H1 (cell line): Measurements from ENCODE around the gene DCTN3. TPM values are rescaled to one million over a fixed set of nuclear protein-coding genes. Genes with fewer than 3 reads are reported as not detected.

Experiments used
- CTCF ChIA-PET: fragments of 300-600 bp; sonication (Branson Sonifier 250); formaldehyde crosslinking; loops from one replicate; lab custom pipeline; 2021; ENCODE audit not compliant: partially characterized antibody; lab: Charles Lee
- POLR2A ChIA-PET: fragments of 300-600 bp; sonication (Branson Sonifier 250); formaldehyde crosslinking; loops from one replicate; lab custom pipeline; 2021; ENCODE audit warnings: inconsistent platforms; ENCODE audit not compliant: partially characterized antibody; lab: Charles Lee
- DNase-seq, 2 experiments: peaks; one replicate each; pipeline versions ENCODE4 v3.0.0 to v3.0.0-alpha.2; 2010 to 2022; ENCODE audit warnings: low spot score in 2 of 2, low read depth in 1 of 2, mixed read lengths in 1 of 2
- FAIRE-seq: peaks from 2 replicates; lab custom pipeline; 2011; peaks lifted over from hg19 to GRCh38; lab: Jason Lieb, UNC
- H2AFZ ChIP-seq: 2 replicates; pipeline ENCODE4 v1.8.1; 2012; ENCODE audit warnings: low read length, inconsistent platforms
- H2AK5ac ChIP-seq: 2 replicates; pipeline ENCODE4 v1.6.1; 2013; ENCODE audit warnings: low read depth, low read length
- H2BK120ac ChIP-seq: replicated peaks from 2 replicates; pipeline ENCODE3; 2013; ENCODE audit warnings: low read depth, low read length, inconsistent platforms
- H2BK12ac ChIP-seq: 2 replicates; pipeline ENCODE4 v1.6.1; 2013; ENCODE audit warnings: low read depth, low read length
- H2BK15ac ChIP-seq: 2 replicates; pipeline ENCODE4 v1.6.1; 2013; ENCODE audit warnings: low read length
- H2BK20ac ChIP-seq: 2 replicates; pipeline ENCODE4 v1.6.1; 2013; ENCODE audit warnings: low read length
- H2BK5ac ChIP-seq: 2 replicates; pipeline ENCODE4 v1.6.1; 2013; ENCODE audit warnings: low read depth, low read length
- H3K14ac ChIP-seq: 2 replicates; pipeline ENCODE4 v1.6.1; 2013; ENCODE audit warnings: inconsistent platforms; ENCODE audit not compliant: insufficient read length
- H3K18ac ChIP-seq: 2 replicates; pipeline ENCODE4 v1.6.1; 2013; ENCODE audit warnings: low read length; ENCODE audit errors: extremely low read depth
- H3K23ac ChIP-seq: 2 replicates; pipeline ENCODE4 v1.6.1; 2013; ENCODE audit warnings: inconsistent platforms; ENCODE audit not compliant: insufficient read length
- H3K23me2 ChIP-seq: 2 replicates; pipeline ENCODE4 v1.6.1; 2013; ENCODE audit warnings: low read depth, low read length
- H3K27ac ChIP-seq: 2 replicates; pipeline ENCODE4 v1.6.1; 2011; ENCODE audit warnings: low read depth, low read length, inconsistent platforms
- H3K27me3 ChIP-seq, 4 experiments: replicated peaks in 1 of 4; 1 replicate in 1 of 4; 2 replicates in 3 of 4; pipeline versions ENCODE4 v1.6.1 to v1.8.1; 2011 to 2013; ENCODE audit warnings: low read length in 3 of 4, mild to moderate bottlenecking in 3 of 4, inconsistent platforms in 2 of 4, mixed read lengths in 2 of 4, moderate library complexity in 1 of 4; ENCODE audit not compliant: control insufficient read depth in 3 of 4, insufficient read depth in 3 of 4; ENCODE audit errors: extremely low read depth in 1 of 4
- H3K36me3 ChIP-seq, 4 experiments: 2 replicates each; pipeline versions ENCODE4 v1.6.1 to v1.8.1; 2011 to 2013; ENCODE audit warnings: mild to moderate bottlenecking in 4 of 4, low read length in 3 of 4, moderate library complexity in 2 of 4, control low read depth in 1 of 4, inconsistent platforms in 1 of 4; ENCODE audit not compliant: insufficient read depth in 4 of 4, control insufficient read depth in 2 of 4
- H3K4ac ChIP-seq: replicated peaks from 2 replicates; pipeline ENCODE3; 2013; ENCODE audit warnings: low read length, low read depth, mixed read lengths, inconsistent platforms; ENCODE audit not compliant: insufficient read length
- H3K4me1 ChIP-seq, 4 experiments: replicated peaks in 1 of 4; 1 replicate in 1 of 4; 2 replicates in 3 of 4; pipeline versions ENCODE4 v1.6.1 to v1.8.1; 2011 to 2013; ENCODE audit warnings: low read length in 3 of 4, inconsistent platforms in 2 of 4, mixed read lengths in 1 of 4; ENCODE audit not compliant: insufficient read depth in 4 of 4, control insufficient read depth in 3 of 4
- H3K4me2 ChIP-seq, 2 experiments: 2 replicates each; pipeline versions ENCODE4 v1.6.1 to v1.8.1; 2011 to 2013; ENCODE audit warnings: low read depth in 2 of 2, low read length in 2 of 2, control low read depth in 1 of 2, inconsistent platforms in 1 of 2, mild to moderate bottlenecking in 1 of 2; ENCODE audit not compliant: insufficient read depth in 1 of 2
- H3K4me3 ChIP-seq, 4 experiments: fragments of 200-600, 300-600 bp in 1 of 4; sonication (generic), shearing (Covaris generic), sonication (Bioruptor Twin) in 1 of 4; 2 replicates each; pipeline versions ENCODE4 v1.5.1 to v1.8.1; 2011 to 2016; ENCODE audit warnings: low read length in 4 of 4, low read depth in 3 of 4, control low read depth in 2 of 4, inconsistent platforms in 2 of 4, mild to moderate bottlenecking in 2 of 4, mixed read lengths in 1 of 4, moderate library complexity in 1 of 4; ENCODE audit not compliant: insufficient read depth in 2 of 4; ENCODE audit errors: extremely low read depth in 1 of 4
- H3K56ac ChIP-seq: replicated peaks from 2 replicates; pipeline ENCODE3; 2013; ENCODE audit warnings: low read depth, mild to moderate bottlenecking, mixed read lengths, low read length, inconsistent platforms; ENCODE audit not compliant: insufficient read length
- H3K79me1 ChIP-seq: 2 replicates; pipeline ENCODE4 v1.6.1; 2013; ENCODE audit warnings: low read depth, low read length, control low read depth
- H3K79me2 ChIP-seq, 2 experiments: 2 replicates each; pipeline versions ENCODE4 v1.6.1 to v1.8.1; 2012 to 2013; ENCODE audit warnings: low read length in 2 of 2, mild to moderate bottlenecking in 2 of 2, inconsistent platforms in 1 of 2; ENCODE audit not compliant: insufficient read depth in 2 of 2, control insufficient read depth in 1 of 2
- H3K9ac ChIP-seq, 4 experiments: replicated peaks in 1 of 4; 1 replicate in 1 of 4; 2 replicates in 3 of 4; pipeline versions ENCODE4 v1.6.1 to v1.8.1; 2011 to 2013; ENCODE audit warnings: low read depth in 3 of 4, low read length in 3 of 4, control low read depth in 2 of 4, mild to moderate bottlenecking in 2 of 4, moderate library complexity in 2 of 4, inconsistent platforms in 1 of 4; ENCODE audit errors: extremely low read depth in 1 of 4
- H3K9me3 ChIP-seq, 2 experiments: 2 replicates each; pipeline versions ENCODE4 v1.6.1 to v1.8.1; 2012 to 2013; ENCODE audit warnings: mild to moderate bottlenecking in 2 of 2, moderate library complexity in 2 of 2, control low read depth in 1 of 2, inconsistent platforms in 1 of 2, low read depth in 1 of 2, low read length in 1 of 2, mixed read lengths in 1 of 2; ENCODE audit not compliant: insufficient read depth in 2 of 2
- H4K20me1 ChIP-seq, 2 experiments: replicated peaks in 1 of 2; 2 replicates each; pipeline versions ENCODE3 to v1.8.1; 2011 to 2013; ENCODE audit warnings: inconsistent platforms in 2 of 2, low read length in 2 of 2, mild to moderate bottlenecking in 1 of 2; ENCODE audit not compliant: insufficient read depth in 2 of 2, control insufficient read depth in 1 of 2
- H4K5ac ChIP-seq: 2 replicates; pipeline ENCODE4 v1.6.1; 2013; ENCODE audit warnings: low read length, low read depth, mixed read lengths, inconsistent platforms; ENCODE audit not compliant: insufficient read length
- H4K8ac ChIP-seq: 2 replicates; pipeline ENCODE4 v1.8.0; 2013; ENCODE audit warnings: mild to moderate bottlenecking, moderate library complexity, low read length, inconsistent platforms; ENCODE audit not compliant: insufficient read depth; ENCODE audit errors: extremely low read depth
- H4K91ac ChIP-seq: replicated peaks from 2 replicates; pipeline ENCODE3; 2013; ENCODE audit warnings: low read length, mixed read lengths, inconsistent platforms; ENCODE audit not compliant: insufficient read length
- ASH2L ChIP-seq: fragments of 200-600, 300-600 bp; sonication (generic); IDR thresholded peaks from one replicate; pipeline ENCODE4 v1.7.1; 2017; ENCODE audit warnings: low read length
- BACH1 ChIP-seq: IDR thresholded peaks from 2 replicates; pipeline ENCODE4 v1.6.1; 2012; ENCODE audit warnings: low read length, improper control_type of control experiment
- BCL11A ChIP-seq, 2 experiments: IDR thresholded peaks; one replicate each; pipeline ENCODE4 v1.6.1; 2011; ENCODE audit warnings: low read depth in 2 of 2, low read length in 2 of 2, mild to moderate bottlenecking in 2 of 2
- CBX5 ChIP-seq: fragments of 300-800, 300-1000 bp; sonication (generic); IDR thresholded peaks from 2 replicates; pipeline ENCODE4 v1.7.1; 2016; ENCODE audit warnings: antibody characterized with exemption, low read length, low read depth
- CHD1 ChIP-seq: IDR thresholded peaks from 2 replicates; pipeline ENCODE4 v1.6.1; 2012; ENCODE audit warnings: low read depth, low read length, improper control_type of control experiment
- CREB1 ChIP-seq: IDR thresholded peaks from 2 replicates; pipeline ENCODE4 v1.6.1; 2012; ENCODE audit warnings: inconsistent platforms
- MAFK ChIP-seq: IDR thresholded peaks from 2 replicates; pipeline ENCODE4 v1.6.1; 2012; ENCODE audit warnings: low read depth, mild to moderate bottlenecking, improper control_type of control experiment, low read length
- NANOG ChIP-seq: IDR thresholded peaks from 2 replicates; pipeline ENCODE4 v1.6.1; 2011; ENCODE audit warnings: low read length, low read depth, mild to moderate bottlenecking, inconsistent platforms; ENCODE audit not compliant: insufficient read depth, poor library complexity, severe bottlenecking
- PHF8 ChIP-seq: fragments of 200-600 bp; sonication (generic); conservative IDR thresholded peaks from 2 replicates; pipeline ENCODE4 v1.7.1; 2012; ENCODE audit warnings: low read depth, mild to moderate bottlenecking, inconsistent platforms, low read length, moderate library complexity
- POLR2AphosphoS5 ChIP-seq: IDR thresholded peaks from 2 replicates; pipeline ENCODE4 v1.6.1; 2011; ENCODE audit warnings: low read depth, low read length
- SIRT6 ChIP-seq: IDR thresholded peaks from one replicate; pipeline ENCODE4 v1.7.1; 2012; ENCODE audit warnings: low read length, inconsistent platforms
- TCF12 ChIP-seq: IDR thresholded peaks from 2 replicates; pipeline ENCODE4 v1.6.1; 2011; ENCODE audit warnings: low read depth, mild to moderate bottlenecking, low read length
- WGBS, 2 experiments: shearing (Covaris generic) in 1 of 2; methylation state at CpG; one replicate each; pipeline versions ENCODE4 v1.1.6 to v1.1.7; 2013 to 2015; ENCODE audit warnings: low lambda C conversion rate in 2 of 2, mixed read lengths in 2 of 2, inconsistent platforms in 1 of 2, low coverage in 1 of 2, missing lambda C conversion rate in 1 of 2; ENCODE audit not compliant: insufficient replicate concordance in 2 of 2, insufficient coverage in 1 of 2, insufficient read length in 1 of 2; ENCODE audit errors: extremely low coverage in 1 of 2, missing lambda C conversion rate in 1 of 2; 5-methylcytosine and 5-hydroxymethylcytosine counted together
- polyA plus RNA-seq, 7 experiments: library from polyadenylated mRNA; depleted of rRNA in 3 of 7; stranded (reverse) in 5 of 7; unstranded in 2 of 7; fragments of >200 nt in 5 of 7; fragments of 200-250 nt in 2 of 7; gene quantifications; 1 replicate in 5 of 7; 2 replicates in 1 of 7; 4 replicates in 1 of 7; pipeline versions ENCODE4 v1.2.1 to v1.2.3, GENCODE V29; 2011 to 2013; ENCODE audit warnings: missing spikeins in 2 of 7, mixed read lengths in 2 of 7
- total RNA-seq: library from RNA; stranded (reverse); fragmentation: NEBNext Ultra II Directional; extraction: Animal tissue kit (Norgen Biotek cat#: 25700); gene quantifications from 2 replicates; pipeline ENCODE4 v1.2.1, GENCODE V29; 2021
- TF ChIP-seq, protein P1 (sequence below): IDR thresholded peaks from 2 replicates; pipeline ENCODE4 v1.6.1; 2012; ENCODE audit warnings: inconsistent platforms
- TF ChIP-seq, protein P2 (sequence below): IDR thresholded peaks from 2 replicates; pipeline ENCODE4 v1.6.1; 2011; ENCODE audit warnings: low read depth, mild to moderate bottlenecking, low read length; ENCODE audit not compliant: insufficient read depth

DCTN3 gene
- total and polyA plus RNA-seq, 2 of the 8 experiments (the other 6 are each of a cell fraction or from before 2014, with no cell fraction given), result 25.6 to 39.2 TPM

DNA sequence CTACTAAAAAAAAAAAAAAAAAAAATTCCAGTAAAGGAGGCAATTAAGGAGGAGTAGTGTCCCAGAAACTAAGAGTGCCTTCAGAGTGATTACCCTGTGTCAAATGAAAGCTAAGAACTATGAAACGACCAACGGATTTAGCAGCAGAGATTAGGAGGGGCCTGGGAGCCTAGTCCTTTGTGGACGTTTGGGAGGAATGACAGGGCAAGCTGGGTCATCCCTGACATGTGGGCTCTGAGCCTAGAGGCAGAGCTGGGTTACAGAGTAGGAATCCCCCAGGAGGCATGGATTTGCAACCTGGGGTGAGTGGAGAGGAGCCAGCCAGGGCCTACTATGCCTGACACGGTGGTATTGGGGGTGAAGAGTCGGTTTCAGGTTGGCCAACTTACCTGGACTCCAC lies 12.9 kb upstream of the DCTN3 start:
- Histone ChIP-seq H4K8ac (no peak overlapping the region), H2AK5ac (no peak overlapping the region), H2BK15ac (no peak overlapping the region), H4K20me1 (peaks cover 0 to 14% of the 10 kb centered on the region in 2 experiments), H3K4ac (no peak overlapping the region), H3K23me2 (peaks cover 18% of the 10 kb centered on the region), H3K79me1 (peaks cover 10% of the 10 kb centered on the region), H2AFZ (no peak overlapping the region), H3K18ac (no peak overlapping the region), H3K9me3 (no peaks in the 10 kb centered on the region), H3K9ac (no peak overlapping the region; a peak in 1 of 7 replicates), H4K91ac (no peak overlapping the region), H2BK12ac (no peak overlapping the region; the same call in none of the 2 replicates), H3K4me2 (no peak overlapping the region), H3K23ac (no peak overlapping the region), H3K56ac (no peak overlapping the region), H3K27me3 (peaks cover 21 to 38% (median 34%) of the 10 kb centered on the region in 4 experiments), H2BK5ac (no peak overlapping the region), H3K36me3 (peaks cover 0 to 6% (median 2%) of the 10 kb centered on the region in 4 experiments; a peak in 3 of 8 replicates), H2BK120ac (no peak overlapping the region), H3K27ac (no peak overlapping the region), H4K5ac (no peak overlapping the region), H3K14ac (no peak overlapping the region), H3K4me3 (no peak overlapping the region), H3K79me2 (peaks cover 0 to 11% of the 10 kb centered on the region in 2 experiments; a peak in 2 of 4 replicates), H2BK20ac (no peak overlapping the region), H3K4me1 (peaks cover 3 to 13% (median 9%) of the 10 kb centered on the region in 4 experiments)
- FAIRE-seq, result no peak
- CTCF ChIA-PET, result interaction anchor here (0.6 to 18.5 kb wide), 21 partner anchors 8 to 1212 kb away, joined by 3 to 401 read pairs (median 7); partner anchors contain the start of genes CCL27, DCTN3, GALT and IL11RA
- 56% methylated on average over 5 of the region's 5 CpGs; no CpG with 5 or more reads in 1 of the 2 experiments for WGBS, 2 experiments
- no peak for DNase-seq
- POLR2A ChIA-PET, result interaction anchor here (2.3 to 11.3 kb wide), 2 partner anchors 19 to 21 kb away, joined by 17 to 127 read pairs; partner anchors contain the start of genes GALT, IL11RA and RPP25L
- TF ChIP-seq SIRT6 (no peak), BACH1 (no peak), NANOG (no peak), TCF12 (no peak), ASH2L (no peak), CREB1 (no peak), MAFK (no peak), BCL11A (IDR thresholded peaks at IDR 0.05; ENCODE audit: low read depth in 2 of 2, low read length in 2 of 2) (no peak), PHF8 (no peak), POLR2AphosphoS5 (no peak), CHD1 (no peak), CBX5 (no peak)
- TF ChIP-seq, protein P1, sequence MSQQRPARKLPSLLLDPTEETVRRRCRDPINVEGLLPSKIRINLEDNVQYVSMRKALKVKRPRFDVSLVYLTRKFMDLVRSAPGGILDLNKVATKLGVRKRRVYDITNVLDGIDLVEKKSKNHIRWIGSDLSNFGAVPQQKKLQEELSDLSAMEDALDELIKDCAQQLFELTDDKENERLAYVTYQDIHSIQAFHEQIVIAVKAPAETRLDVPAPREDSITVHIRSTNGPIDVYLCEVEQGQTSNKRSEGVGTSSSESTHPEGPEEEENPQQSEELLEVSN, result no peak
- TF ChIP-seq, protein P2, sequence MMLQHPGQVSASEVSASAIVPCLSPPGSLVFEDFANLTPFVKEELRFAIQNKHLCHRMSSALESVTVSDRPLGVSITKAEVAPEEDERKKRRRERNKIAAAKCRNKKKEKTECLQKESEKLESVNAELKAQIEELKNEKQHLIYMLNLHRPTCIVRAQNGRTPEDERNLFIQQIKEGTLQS, result no peak
